IMR-90 (cell line): ENCODE results near the gene GFER. TPM values are rescaled to one million over a fixed set of nuclear protein-coding genes. Genes with fewer than 3 reads are reported as not detected.

Experiments used
- ATAC-seq: fragments of 200-7000 bp; cut with Tn5 transposase; 2 replicates; pipeline ENCODE4 v1.9.1; 2020; ENCODE audit warnings: low read depth, mild to moderate bottlenecking, moderate library complexity
- BruUV-seq: library from RNA; stranded (reverse); fragments of 400-500 nt; replicated peaks from 2 replicates; lab custom pipeline; 2021; lab: Mats Ljungman, UMichigan
- CTCF ChIA-PET: fragments of 300-600 bp; formaldehyde crosslinking; extraction: SDS; loops from one replicate; lab custom pipeline; 2021; ENCODE audit warnings: antibody characterized with exemption; lab: Yijun Ruan, JAX
- POLR2A ChIA-PET: fragments of 300-600 bp; sonication (Branson Sonifier 250); formaldehyde crosslinking; loops from one replicate; lab custom pipeline; 2022; ENCODE audit warnings: antibody characterized with exemption; ENCODE audit not compliant: unreplicated experiment; lab: Charles Lee
- DNase-seq: peaks from one replicate; pipeline ENCODE4 v3.0.0; 2013
- H2AFZ ChIP-seq: replicated peaks from 2 replicates; pipeline ENCODE3; 2013; ENCODE audit warnings: low read length, mild to moderate bottlenecking; ENCODE audit not compliant: poor library complexity
- H2AK5ac ChIP-seq: 2 replicates; pipeline ENCODE4 v1.6.1; 2013; ENCODE audit warnings: low read depth, low read length, inconsistent platforms
- H2AK9ac ChIP-seq: replicated peaks from 2 replicates; pipeline ENCODE3; 2013; ENCODE audit warnings: mild to moderate bottlenecking, low read depth, low read length, moderate library complexity; ENCODE audit not compliant: poor library complexity
- H2BK120ac ChIP-seq: 2 replicates; pipeline ENCODE4 v1.6.1; 2013; ENCODE audit warnings: low read depth, low read length, inconsistent platforms
- H2BK15ac ChIP-seq: 3 replicates; pipeline ENCODE4 v1.6.1; 2013; ENCODE audit warnings: low read depth, low read length, inconsistent platforms
- H2BK20ac ChIP-seq: 2 replicates; pipeline ENCODE4 v1.6.1; 2013; ENCODE audit warnings: low read depth, mild to moderate bottlenecking, inconsistent platforms, low read length, moderate library complexity
- H2BK5ac ChIP-seq: 2 replicates; pipeline ENCODE4 v1.6.1; 2013; ENCODE audit warnings: mild to moderate bottlenecking, low read depth, low read length, inconsistent platforms; ENCODE audit not compliant: poor library complexity, severe bottlenecking
- H3K14ac ChIP-seq: replicated peaks from 2 replicates; pipeline ENCODE4 v1.6.1; 2013; ENCODE audit warnings: low read depth, low read length, inconsistent platforms
- H3K18ac ChIP-seq: 2 replicates; pipeline ENCODE4 v1.6.1; 2013; ENCODE audit warnings: low read depth, low read length, control low read depth
- H3K23ac ChIP-seq: 2 replicates; pipeline ENCODE4 v1.6.1; 2013; ENCODE audit warnings: low read depth, low read length, inconsistent platforms
- H3K27ac ChIP-seq: 2 replicates; pipeline ENCODE4 v1.5.1; 2013; ENCODE audit warnings: mild to moderate bottlenecking, control low read depth, low read length; ENCODE audit not compliant: insufficient read depth
- H3K27me3 ChIP-seq: 2 replicates; pipeline ENCODE4 v1.6.1; 2013; ENCODE audit warnings: low read length; ENCODE audit not compliant: control insufficient read depth, insufficient read depth
- H3K36me3 ChIP-seq: 2 replicates; pipeline ENCODE4 v1.6.1; 2013; ENCODE audit warnings: low read length, mixed read lengths; ENCODE audit not compliant: control insufficient read depth, insufficient read depth
- H3K4ac ChIP-seq: 2 replicates; pipeline ENCODE4 v1.6.1; 2013; ENCODE audit warnings: low read depth, low read length, inconsistent platforms
- H3K4me1 ChIP-seq: 2 replicates; pipeline ENCODE4 v1.6.1; 2013; ENCODE audit warnings: low read length, mixed read lengths; ENCODE audit not compliant: control insufficient read depth, insufficient read depth
- H3K4me2 ChIP-seq: 2 replicates; pipeline ENCODE4 v1.6.1; 2013; ENCODE audit warnings: low read depth, mild to moderate bottlenecking, control low read depth, low read length, moderate library complexity
- H3K4me3 ChIP-seq: 2 replicates; pipeline ENCODE4 v1.5.1; 2013; ENCODE audit warnings: low read depth, mild to moderate bottlenecking, control low read depth, low read length, moderate library complexity; ENCODE audit not compliant: insufficient read depth
- H3K56ac ChIP-seq: 2 replicates; pipeline ENCODE4 v1.6.1; 2013; ENCODE audit warnings: low read length, inconsistent platforms; ENCODE audit not compliant: insufficient read depth; ENCODE audit errors: extremely low read depth
- H3K79me1 ChIP-seq, 2 experiments: 2 replicates each; pipeline ENCODE4 v1.6.1; 2013; ENCODE audit warnings: low read length in 2 of 2, inconsistent platforms in 1 of 2, low read depth in 1 of 2
- H3K9ac ChIP-seq: 2 replicates; pipeline ENCODE4 v1.6.1; 2013; ENCODE audit warnings: low read depth, low read length, control low read depth
- H3K9me1 ChIP-seq: 2 replicates; pipeline ENCODE4 v1.6.1; 2013; ENCODE audit warnings: low read length, inconsistent platforms; ENCODE audit not compliant: insufficient read depth
- H3K9me3 ChIP-seq: 2 replicates; pipeline ENCODE4 v1.6.1; 2013; ENCODE audit warnings: low read length; ENCODE audit not compliant: control insufficient read depth, insufficient read depth
- H4K20me1 ChIP-seq: 2 replicates; pipeline ENCODE4 v1.6.1; 2013; ENCODE audit warnings: low read length, inconsistent platforms; ENCODE audit not compliant: insufficient read depth
- H4K5ac ChIP-seq: 2 replicates; pipeline ENCODE4 v1.6.1; 2013; ENCODE audit warnings: mild to moderate bottlenecking, low read depth, low read length, control low read depth
- H4K8ac ChIP-seq, 2 experiments: 2 replicates each; pipeline ENCODE4 v1.6.1; 2013; ENCODE audit warnings: low read depth in 2 of 2, low read length in 2 of 2, control low read depth in 1 of 2, inconsistent platforms in 1 of 2
- H4K91ac ChIP-seq: 2 replicates; pipeline ENCODE4 v1.6.1; 2013; ENCODE audit warnings: low read depth, low read length, inconsistent platforms; ENCODE audit not compliant: insufficient read depth
- BHLHE40 ChIP-seq: fragments of 150-350 bp; IDR thresholded peaks from 2 replicates; pipeline ENCODE4 v1.6.1; 2016; ENCODE audit warnings: mild to moderate bottlenecking, low read depth, low read length
- CEBPB ChIP-seq: IDR thresholded peaks from 2 replicates; pipeline ENCODE4 v1.6.1; 2012; ENCODE audit warnings: low read depth, low read length, improper control_type of control experiment
- CHD1 ChIP-seq: IDR thresholded peaks from 2 replicates; pipeline ENCODE4 v1.6.1; 2012; ENCODE audit warnings: low read depth, low read length, improper control_type of control experiment
- FOS ChIP-seq: fragments of 150-350 bp; IDR thresholded peaks from 2 replicates; pipeline ENCODE4 v1.6.1; 2016; ENCODE audit warnings: low read depth, low read length
- MAFK ChIP-seq: IDR thresholded peaks from 2 replicates; pipeline ENCODE4 v1.6.1; 2012; ENCODE audit warnings: low read depth, low read length, improper control_type of control experiment
- MAZ ChIP-seq: IDR thresholded peaks from 2 replicates; pipeline ENCODE4 v1.6.1; 2012; ENCODE audit warnings: low read depth, mild to moderate bottlenecking, low read length, improper control_type of control experiment, moderate library complexity, borderline replicate concordance
- MXI1 ChIP-seq: IDR thresholded peaks from 2 replicates; pipeline ENCODE4 v1.6.1; 2012; ENCODE audit warnings: low read depth, mild to moderate bottlenecking, low read length, moderate library complexity, borderline replicate concordance
- NFE2L2 ChIP-seq: fragments of 150-350 bp; IDR thresholded peaks from 2 replicates; pipeline ENCODE4 v1.6.1; 2016; ENCODE audit warnings: low read depth, mild to moderate bottlenecking, low read length
- POLR2A ChIP-seq: IDR thresholded peaks from 2 replicates; pipeline ENCODE4 v1.6.1; 2012; ENCODE audit warnings: mild to moderate bottlenecking, low read depth, low read length
- RAD21 ChIP-seq: IDR thresholded peaks from 2 replicates; pipeline ENCODE4 v1.6.1; 2012; ENCODE audit warnings: low read length, improper control_type of control experiment
- RCOR1 ChIP-seq: IDR thresholded peaks from 2 replicates; pipeline ENCODE4 v1.6.1; 2012; ENCODE audit warnings: mild to moderate bottlenecking, low read length, improper control_type of control experiment; ENCODE audit not compliant: insufficient replicate concordance
- RFX5 ChIP-seq: IDR thresholded peaks from 2 replicates; pipeline ENCODE4 v1.8.0; 2012; ENCODE audit warnings: low read depth, mild to moderate bottlenecking, low read length, moderate library complexity
- SMC3 ChIP-seq: fragments of 150-350 bp; IDR thresholded peaks from 2 replicates; pipeline ENCODE4 v1.6.1; 2016; ENCODE audit warnings: low read depth, mild to moderate bottlenecking, antibody characterized with exemption, low read length, moderate library complexity
- WGBS, 2 experiments: methylation state at CpG; one replicate each; pipeline versions ENCODE4 v1.1.5 to v1.1.7; 2013; ENCODE audit warnings: missing lambda C conversion rate in 2 of 2; ENCODE audit not compliant: insufficient read length in 1 of 2; ENCODE audit errors: extremely low coverage in 2 of 2; 5-methylcytosine and 5-hydroxymethylcytosine counted together
- dilution Hi-C: fragments of 300-500 bp; cut with HindIII; formaldehyde crosslinking; loops from one replicate; pipeline ENCODE4 v1.14.3; 2018; ENCODE audit warnings: low sequenced_read_pairs; ENCODE audit not compliant: unreplicated experiment
- in situ Hi-C: fragments of 300-500 bp; cut with MboI; formaldehyde crosslinking; loops from 3 replicates; pipeline ENCODE4 v1.14.3; 2019; ENCODE audit warnings: low sequenced_read_pairs, inconsistent platforms, mixed read lengths
- intact Hi-C: fragments of 100-400 bp; cut with micrococcal nuclease; formaldehyde crosslinking; loops from 2 replicates; pipeline ENCODE4 v1.10.0; 2022
- polyA plus RNA-seq, 3 experiments: library from polyadenylated mRNA; depleted of rRNA; stranded (reverse); fragments of >200 nt; gene quantifications; 2 replicates each; pipeline ENCODE4 v1.2.3, GENCODE V29; 2012; ENCODE audit warnings: low replicate concordance in 1 of 3
- total RNA-seq: library from RNA; depleted of rRNA; stranded (reverse); fragments of >200 nt; gene quantifications from 2 replicates; pipeline ENCODE4 v1.2.3, GENCODE V29; 2012
- TF ChIP-seq, protein P1 (sequence below): fragments of 150-350 bp; IDR thresholded peaks from 2 replicates; pipeline ENCODE4 v1.6.1; 2016; ENCODE audit warnings: low read depth, mild to moderate bottlenecking, low read length, moderate library complexity, borderline replicate concordance
- TF ChIP-seq, protein P2 (sequence below): conservative IDR thresholded peaks from 2 replicates; pipeline ENCODE4 v1.5.1; 2012; ENCODE audit warnings: mild to moderate bottlenecking, low read depth, low read length, improper control_type of control experiment
- TF ChIP-seq, protein P3 (sequence below): fragments of 150-350 bp; IDR thresholded peaks from 2 replicates; pipeline ENCODE4 v1.6.1; 2017; ENCODE audit warnings: mild to moderate bottlenecking, antibody characterized with exemption, low read length, low read depth

GFER gene
- total and polyA plus RNA-seq, 2 of the 4 experiments (the other 2 are of a cell fraction) = 6.8 to 19.8 TPM

DNA sequence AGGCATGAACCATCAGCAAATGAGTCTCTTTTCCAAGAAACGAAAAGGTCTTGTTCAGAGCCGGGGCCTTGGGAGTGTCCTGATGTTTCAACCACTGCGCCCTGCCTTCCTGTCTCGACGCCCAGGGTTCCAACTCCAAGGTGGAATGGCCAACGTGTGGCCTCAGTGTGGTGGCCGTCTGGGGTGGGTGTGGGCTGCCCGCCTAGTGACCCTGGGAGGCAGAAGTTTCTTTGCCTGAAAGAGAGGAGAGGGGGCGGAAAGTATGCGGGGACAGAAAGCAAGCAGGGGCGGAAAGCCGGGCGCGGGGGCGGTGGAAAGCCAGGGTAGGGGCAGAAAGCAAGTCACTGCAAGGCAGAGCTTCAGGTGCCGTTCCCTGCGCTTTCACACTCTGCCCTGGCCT is 45.1 kb upstream of the GFER start:
- no TSS peak for BruUV-seq
- in situ Hi-C loops (no loop called here), intact Hi-C loops (no loop called here), dilution Hi-C loops (no loop called here)
- ATAC-seq (no peak), DNase-seq (no peak)
- Histone ChIP-seq H3K9ac (no peak overlapping the region), H2AFZ (no peak overlapping the region), H4K20me1 (no peaks in the 10 kb centered on the region), H3K4me3 (no peak overlapping the region), H4K8ac (no peak overlapping the region), H2BK5ac (no peak overlapping the region), H2BK120ac (no peak overlapping the region), H3K4me1 (peaks cover 5% of the 10 kb centered on the region; the same call in 1 of the 2 replicates), H3K36me3 (peaks cover 23% of the 10 kb centered on the region), H3K9me1 (no peaks in the 10 kb centered on the region), H4K5ac (no peak overlapping the region), H3K14ac (no peak overlapping the region), H4K91ac (no peak overlapping the region), H3K27ac (no peak overlapping the region), H3K4me2 (no peak overlapping the region), H2BK15ac (no peak overlapping the region), H3K18ac (no peak overlapping the region), H2AK9ac (no peak overlapping the region), H3K27me3 (no peaks in the 10 kb centered on the region), H3K56ac (no peak overlapping the region), H3K79me1 (peaks cover 9 to 13% of the 10 kb centered on the region in 2 experiments; a peak in 3 of 4 replicates), H3K23ac (no peak overlapping the region), H2AK5ac (no peak overlapping the region), H2BK20ac (no peak overlapping the region), H3K4ac (no peak overlapping the region), H3K9me3 (no peaks in the 10 kb centered on the region)
- TF ChIP-seq MXI1 (no peak), SMC3 (no peak), FOS (no peak), MAFK (no peak), RCOR1 (no peak), MAZ (no peak), RAD21 (no peak), CHD1 (no peak), RFX5 (no peak), CEBPB (no peak), BHLHE40 (no peak), POLR2A (no peak), NFE2L2 (no peak)
- TF ChIP-seq, protein P1, sequence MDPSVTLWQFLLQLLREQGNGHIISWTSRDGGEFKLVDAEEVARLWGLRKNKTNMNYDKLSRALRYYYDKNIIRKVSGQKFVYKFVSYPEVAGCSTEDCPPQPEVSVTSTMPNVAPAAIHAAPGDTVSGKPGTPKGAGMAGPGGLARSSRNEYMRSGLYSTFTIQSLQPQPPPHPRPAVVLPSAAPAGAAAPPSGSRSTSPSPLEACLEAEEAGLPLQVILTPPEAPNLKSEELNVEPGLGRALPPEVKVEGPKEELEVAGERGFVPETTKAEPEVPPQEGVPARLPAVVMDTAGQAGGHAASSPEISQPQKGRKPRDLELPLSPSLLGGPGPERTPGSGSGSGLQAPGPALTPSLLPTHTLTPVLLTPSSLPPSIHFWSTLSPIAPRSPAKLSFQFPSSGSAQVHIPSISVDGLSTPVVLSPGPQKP = no peak
- TF ChIP-seq, protein P2, sequence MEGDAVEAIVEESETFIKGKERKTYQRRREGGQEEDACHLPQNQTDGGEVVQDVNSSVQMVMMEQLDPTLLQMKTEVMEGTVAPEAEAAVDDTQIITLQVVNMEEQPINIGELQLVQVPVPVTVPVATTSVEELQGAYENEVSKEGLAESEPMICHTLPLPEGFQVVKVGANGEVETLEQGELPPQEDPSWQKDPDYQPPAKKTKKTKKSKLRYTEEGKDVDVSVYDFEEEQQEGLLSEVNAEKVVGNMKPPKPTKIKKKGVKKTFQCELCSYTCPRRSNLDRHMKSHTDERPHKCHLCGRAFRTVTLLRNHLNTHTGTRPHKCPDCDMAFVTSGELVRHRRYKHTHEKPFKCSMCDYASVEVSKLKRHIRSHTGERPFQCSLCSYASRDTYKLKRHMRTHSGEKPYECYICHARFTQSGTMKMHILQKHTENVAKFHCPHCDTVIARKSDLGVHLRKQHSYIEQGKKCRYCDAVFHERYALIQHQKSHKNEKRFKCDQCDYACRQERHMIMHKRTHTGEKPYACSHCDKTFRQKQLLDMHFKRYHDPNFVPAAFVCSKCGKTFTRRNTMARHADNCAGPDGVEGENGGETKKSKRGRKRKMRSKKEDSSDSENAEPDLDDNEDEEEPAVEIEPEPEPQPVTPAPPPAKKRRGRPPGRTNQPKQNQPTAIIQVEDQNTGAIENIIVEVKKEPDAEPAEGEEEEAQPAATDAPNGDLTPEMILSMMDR = no peak
- TF ChIP-seq, protein P3, sequence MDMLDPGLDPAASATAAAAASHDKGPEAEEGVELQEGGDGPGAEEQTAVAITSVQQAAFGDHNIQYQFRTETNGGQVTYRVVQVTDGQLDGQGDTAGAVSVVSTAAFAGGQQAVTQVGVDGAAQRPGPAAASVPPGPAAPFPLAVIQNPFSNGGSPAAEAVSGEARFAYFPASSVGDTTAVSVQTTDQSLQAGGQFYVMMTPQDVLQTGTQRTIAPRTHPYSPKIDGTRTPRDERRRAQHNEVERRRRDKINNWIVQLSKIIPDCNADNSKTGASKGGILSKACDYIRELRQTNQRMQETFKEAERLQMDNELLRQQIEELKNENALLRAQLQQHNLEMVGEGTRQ = no peak
- POLR2A ChIA-PET = no interaction called here
- CTCF ChIA-PET = no interaction called here
- 95% methylated on average over 3 of the region's 17 CpGs; no CpG with 5 or more reads in 1 of the 2 experiments for WGBS, 2 experiments
